Lower leg skin (tissue), 3 donors: ENCODE results near the gene PACS2.

Experiments used
- CTCF ChIP-seq, 3 donors: fragments of 450-650 bp; IDR thresholded peaks; one replicate each; pipeline ENCODE4 v1.5.1; 2016; ENCODE audit warnings: antibody characterized with exemption in 3 of 3, mild to moderate bottlenecking in 3 of 3, moderate library complexity in 2 of 3
- POLR2A ChIP-seq, 2 donors: fragments of 450-650 bp; IDR thresholded peaks; one replicate each; pipeline ENCODE4 v1.6.1; 2016 to 2017; ENCODE audit warnings: antibody characterized with exemption in 2 of 2, mild to moderate bottlenecking in 1 of 2, moderate library complexity in 1 of 2

- TF ChIP-seq POLR2A (IDR thresholded peaks at IDR 0.05) = no peak
- no peak for TF ChIP-seq CTCF (IDR thresholded peaks at IDR 0.05)
These were observed 1.5 kb downstream of the PACS2 start for GRCh38 chr14:105315941-105316576.
